IMR-90 (cell line): ENCODE measurements around the gene SHB. TPM values are rescaled to one million over a fixed set of nuclear protein-coding genes. Genes with fewer than 3 reads are reported as not detected.

Source experiments
- MAZ ChIP-seq: IDR thresholded peaks from 2 replicates; pipeline ENCODE4 v1.6.1; 2012; ENCODE audit warnings: low read depth, mild to moderate bottlenecking, low read length, improper control_type of control experiment, moderate library complexity, borderline replicate concordance
- POLR2A ChIP-seq: IDR thresholded peaks from 2 replicates; pipeline ENCODE4 v1.6.1; 2012; ENCODE audit warnings: mild to moderate bottlenecking, low read depth, low read length
- SMC3 ChIP-seq: fragments of 150-350 bp; IDR thresholded peaks from 2 replicates; pipeline ENCODE4 v1.6.1; 2016; ENCODE audit warnings: low read depth, mild to moderate bottlenecking, antibody characterized with exemption, low read length, moderate library complexity
- USF2 ChIP-seq: fragments of 150-350 bp; IDR thresholded peaks from 2 replicates; pipeline ENCODE4 v1.6.1; 2017; ENCODE audit warnings: mild to moderate bottlenecking, antibody characterized with exemption, low read length, low read depth
- polyA plus RNA-seq, 3 experiments: library from polyadenylated mRNA; depleted of rRNA; stranded (reverse); fragments of >200 nt; gene quantifications; 2 replicates each; pipeline ENCODE4 v1.2.3, GENCODE V29; 2012; ENCODE audit warnings: low replicate concordance in 1 of 3
- total RNA-seq: library from RNA; depleted of rRNA; stranded (reverse); fragments of >200 nt; gene quantifications from 2 replicates; pipeline ENCODE4 v1.2.3, GENCODE V29; 2012

SHB gene
- total and polyA plus RNA-seq, 2 of the 4 experiments (the other 2 are of a cell fraction): 6.1 to 20.4 TPM

- no peak for TF ChIP-seq USF2
- no peak for TF ChIP-seq SMC3
- no peak; the same call in 1 of the 2 replicates for TF ChIP-seq POLR2A
- TF ChIP-seq MAZ: 0 out of 2 replicates have a peak, but pooled peaks have one; percentile 12
These were observed 1.8 kb downstream of the SHB start (continued) for GRCh38 chr9:38066914-38067858.
